22Rv1 (cell line): ENCODE measurements around the gene RPL7A.

Experiments
- ZFX ChIP-seq: fragments of 450-650 bp; IDR thresholded peaks from 2 replicates; pipeline ENCODE4 v1.6.1; 2017; ENCODE audit warnings: antibody characterized with exemption, borderline replicate concordance
- TF ChIP-seq, protein P1 (sequence below): fragments of 450-650 bp; IDR thresholded peaks from 2 replicates; pipeline ENCODE4 v1.5.1; 2017; ENCODE audit warnings: mild to moderate bottlenecking

DNA sequence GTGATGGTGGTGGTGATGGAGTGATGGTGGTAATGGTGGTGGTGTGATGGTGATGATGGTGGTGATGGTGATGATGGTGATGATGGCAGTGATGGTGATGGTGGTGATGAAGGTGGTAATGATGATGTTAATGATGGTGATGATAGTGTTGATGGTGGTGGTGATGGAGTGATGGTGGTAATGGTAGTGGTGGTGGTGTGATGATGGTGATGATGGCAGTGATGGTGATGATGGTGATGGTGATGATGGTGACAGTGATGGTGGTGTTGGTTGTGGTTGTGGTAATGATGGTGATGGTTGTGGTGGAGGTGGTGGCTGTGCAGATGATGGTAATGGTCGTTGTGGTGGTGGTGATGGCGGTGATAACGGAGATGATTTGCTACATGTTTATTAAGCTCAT, 35.4 kb downstream of the RPL7A start:
- TF ChIP-seq, protein P1, sequence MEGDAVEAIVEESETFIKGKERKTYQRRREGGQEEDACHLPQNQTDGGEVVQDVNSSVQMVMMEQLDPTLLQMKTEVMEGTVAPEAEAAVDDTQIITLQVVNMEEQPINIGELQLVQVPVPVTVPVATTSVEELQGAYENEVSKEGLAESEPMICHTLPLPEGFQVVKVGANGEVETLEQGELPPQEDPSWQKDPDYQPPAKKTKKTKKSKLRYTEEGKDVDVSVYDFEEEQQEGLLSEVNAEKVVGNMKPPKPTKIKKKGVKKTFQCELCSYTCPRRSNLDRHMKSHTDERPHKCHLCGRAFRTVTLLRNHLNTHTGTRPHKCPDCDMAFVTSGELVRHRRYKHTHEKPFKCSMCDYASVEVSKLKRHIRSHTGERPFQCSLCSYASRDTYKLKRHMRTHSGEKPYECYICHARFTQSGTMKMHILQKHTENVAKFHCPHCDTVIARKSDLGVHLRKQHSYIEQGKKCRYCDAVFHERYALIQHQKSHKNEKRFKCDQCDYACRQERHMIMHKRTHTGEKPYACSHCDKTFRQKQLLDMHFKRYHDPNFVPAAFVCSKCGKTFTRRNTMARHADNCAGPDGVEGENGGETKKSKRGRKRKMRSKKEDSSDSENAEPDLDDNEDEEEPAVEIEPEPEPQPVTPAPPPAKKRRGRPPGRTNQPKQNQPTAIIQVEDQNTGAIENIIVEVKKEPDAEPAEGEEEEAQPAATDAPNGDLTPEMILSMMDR, result no peak
- no peak for TF ChIP-seq ZFX
